Smooth muscle cell of trachea (primary cell): ENCODE data around the gene AXDND1. TPM values are rescaled to one million over a fixed set of nuclear protein-coding genes. Genes with fewer than 3 reads are reported as not detected.

Experiments
- total RNA-seq: library from RNA; depleted of rRNA; stranded (reverse); fragments of >200 nt; gene quantifications from 2 replicates; pipeline ENCODE4 v1.2.1, GENCODE V29; 2014

The AXDND1 gene
- 0.17 and 0.29 TPM in 2 replicates for total RNA-seq

GRCh38 chr1:179365342-179366092, at the start of gene AXDND1:
TSS of gene AXDND1 (plus strand) at chr1:179365971. CDS start at chr1:179366510, 539 bp downstream.

GRCh38 chr1:179575497-179576314, 209.9 kb downstream of the AXDND1 start, which contains the start of gene NPHS2:
TSS of gene NPHS2 (minus strand) at chr1:179575948. CDS start at chr1:179575864, 84 bp downstream.

DNA sequence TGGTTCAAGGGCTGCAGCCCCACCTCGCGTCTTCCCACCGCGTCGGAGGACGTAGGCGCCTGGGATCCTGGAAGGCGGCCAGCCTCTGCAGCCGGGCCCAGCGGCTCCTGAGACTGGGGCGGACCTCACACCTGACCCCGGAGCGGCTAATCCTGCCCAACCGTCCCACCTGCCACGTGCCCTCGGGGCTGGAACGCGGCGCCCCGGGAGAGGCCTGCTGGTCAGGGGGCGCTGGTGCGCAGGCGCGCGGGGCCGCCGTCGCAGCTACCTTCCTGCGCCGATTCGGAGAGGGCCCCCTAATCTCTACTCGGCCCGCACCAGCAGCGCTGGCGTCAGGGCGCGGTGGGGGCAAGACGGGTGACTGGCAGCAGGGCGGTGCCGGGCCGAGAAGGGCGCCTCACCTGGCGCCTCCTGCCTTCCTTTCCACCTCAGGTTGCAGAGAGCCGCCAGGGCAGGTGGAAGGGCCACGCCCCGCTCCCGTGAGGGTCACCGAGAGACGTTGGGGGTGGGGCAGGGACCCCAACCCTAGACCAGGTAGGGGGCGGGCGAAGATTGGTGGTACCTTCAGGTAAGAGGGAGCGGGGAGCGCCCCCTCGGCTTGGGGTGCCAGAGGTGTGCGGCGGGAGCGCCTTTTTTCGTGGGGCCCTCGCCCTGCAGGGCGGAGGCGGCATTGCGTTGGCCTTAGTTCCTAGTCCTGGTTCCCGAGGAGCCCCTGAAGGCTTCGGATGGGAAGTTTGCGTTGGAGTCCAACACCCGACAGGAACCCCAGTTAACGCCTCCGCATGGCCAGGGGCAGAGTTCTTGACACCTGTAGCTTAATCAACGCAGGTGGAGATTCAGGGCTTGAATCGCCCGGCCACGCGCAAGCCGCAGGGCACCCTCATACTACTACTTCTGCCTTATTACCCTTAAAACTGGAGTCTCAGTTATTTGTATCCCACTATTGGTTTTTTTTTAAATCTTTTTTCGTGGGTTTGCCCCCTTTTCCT, 226.1 kb downstream of the AXDND1 start, which contains the start of gene TDRD5:
TDRD5 (plus strand) TSS at position 241 of the 989 bp plus-strand sequence. CDS start 784 bp downstream, outside the sequence.

Other genes with a start within 250 kb of the AXDND1 start
- gene ABL2, start 136.3 kb upstream of the AXDND1 start, total RNA-seq: 37.7 and 45.8 TPM in 2 replicates
- gene SOAT1, start 72.2 kb upstream of the AXDND1 start, total RNA-seq: 47.0 and 47.8 TPM in 2 replicates
- not detected in 2 replicates for gene NPHS2, start 210.0 kb downstream of the AXDND1 start, total RNA-seq
- not detected in 2 replicates for gene TDRD5, start 225.9 kb downstream of the AXDND1 start, total RNA-seq